Measurements from ENCODE around the gene PIK3C2A. TPM values are rescaled to one million over a fixed set of nuclear protein-coding genes. Genes with fewer than 3 reads are reported as not detected.

PIK3C2A gene
- total and polyA plus RNA-seq, 2 of the 13 experiments (the other 11 are each of a cell fraction or from before 2014, with no cell fraction given) = 27.5 to 49.9 TPM

- TF ChIP-seq MED1 (CRISPR knock-in tag; IDR thresholded peaks at IDR 0.05) = no peak
- TF ChIP-seq JARID2 (CRISPR knock-in tag; IDR thresholded peaks at IDR 0.05; ENCODE audit: insufficient replicate concordance) = no peak
- no peak for TF ChIP-seq ZNF337 (CRISPR knock-in tag; IDR thresholded peaks at IDR 0.05; ENCODE audit: borderline replicate concordance, low read depth)
- peak; percentile 99 for TF ChIP-seq MAFF (IDR thresholded peaks at IDR 0.05; ENCODE audit: low read depth, low read length)
- TF ChIP-seq RARA (CRISPR knock-in tag; IDR thresholded peaks at IDR 0.05) = no peak
- no peak for TF ChIP-seq GFI1 (CRISPR knock-in tag; IDR thresholded peaks at IDR 0.05; ENCODE audit: borderline replicate concordance)
- TF ChIP-seq, protein P1, sequence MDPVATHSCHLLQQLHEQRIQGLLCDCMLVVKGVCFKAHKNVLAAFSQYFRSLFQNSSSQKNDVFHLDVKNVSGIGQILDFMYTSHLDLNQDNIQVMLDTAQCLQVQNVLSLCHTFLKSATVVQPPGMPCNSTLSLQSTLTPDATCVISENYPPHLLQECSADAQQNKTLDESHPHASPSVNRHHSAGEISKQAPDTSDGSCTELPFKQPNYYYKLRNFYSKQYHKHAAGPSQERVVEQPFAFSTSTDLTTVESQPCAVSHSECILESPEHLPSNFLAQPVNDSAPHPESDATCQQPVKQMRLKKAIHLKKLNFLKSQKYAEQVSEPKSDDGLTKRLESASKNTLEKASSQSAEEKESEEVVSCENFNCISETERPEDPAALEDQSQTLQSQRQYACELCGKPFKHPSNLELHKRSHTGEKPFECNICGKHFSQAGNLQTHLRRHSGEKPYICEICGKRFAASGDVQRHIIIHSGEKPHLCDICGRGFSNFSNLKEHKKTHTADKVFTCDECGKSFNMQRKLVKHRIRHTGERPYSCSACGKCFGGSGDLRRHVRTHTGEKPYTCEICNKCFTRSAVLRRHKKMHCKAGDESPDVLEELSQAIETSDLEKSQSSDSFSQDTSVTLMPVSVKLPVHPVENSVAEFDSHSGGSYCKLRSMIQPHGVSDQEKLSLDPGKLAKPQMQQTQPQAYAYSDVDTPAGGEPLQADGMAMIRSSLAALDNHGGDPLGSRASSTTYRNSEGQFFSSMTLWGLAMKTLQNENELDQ (CRISPR knock-in tag; IDR thresholded peaks at IDR 0.05; ENCODE audit: borderline replicate concordance) = no peak
- TF ChIP-seq, protein P2, sequence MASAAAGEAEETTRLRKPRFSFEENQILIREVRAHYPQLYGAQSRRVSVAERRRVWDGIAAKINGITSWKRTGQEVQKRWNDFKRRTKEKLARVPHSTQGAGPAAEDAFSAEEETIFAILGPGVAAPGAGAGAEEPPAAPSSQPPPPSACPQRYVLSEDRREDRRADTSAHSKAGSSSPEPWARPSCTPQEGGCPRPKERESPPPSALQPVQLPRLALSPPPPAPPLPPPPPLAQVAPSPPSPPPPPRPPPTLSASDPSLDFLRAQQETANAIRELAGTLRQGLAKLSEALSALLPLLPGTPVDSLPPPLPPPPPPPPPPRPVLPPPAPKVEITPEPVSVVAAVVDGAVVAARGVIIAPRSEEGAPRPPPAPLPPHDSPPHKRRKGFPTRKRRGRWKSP (CRISPR knock-in tag; IDR thresholded peaks at IDR 0.05) = no peak
- no peak for TF ChIP-seq ZNF749 (CRISPR knock-in tag; IDR thresholded peaks at IDR 0.05; ENCODE audit: borderline replicate concordance)
- TF ChIP-seq, protein P3, sequence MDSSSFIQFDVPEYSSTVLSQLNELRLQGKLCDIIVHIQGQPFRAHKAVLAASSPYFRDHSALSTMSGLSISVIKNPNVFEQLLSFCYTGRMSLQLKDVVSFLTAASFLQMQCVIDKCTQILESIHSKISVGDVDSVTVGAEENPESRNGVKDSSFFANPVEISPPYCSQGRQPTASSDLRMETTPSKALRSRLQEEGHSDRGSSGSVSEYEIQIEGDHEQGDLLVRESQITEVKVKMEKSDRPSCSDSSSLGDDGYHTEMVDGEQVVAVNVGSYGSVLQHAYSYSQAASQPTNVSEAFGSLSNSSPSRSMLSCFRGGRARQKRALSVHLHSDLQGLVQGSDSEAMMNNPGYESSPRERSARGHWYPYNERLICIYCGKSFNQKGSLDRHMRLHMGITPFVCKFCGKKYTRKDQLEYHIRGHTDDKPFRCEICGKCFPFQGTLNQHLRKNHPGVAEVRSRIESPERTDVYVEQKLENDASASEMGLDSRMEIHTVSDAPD (CRISPR knock-in tag; IDR thresholded peaks at IDR 0.05) = no peak
- no peak for TF ChIP-seq ZNF260 (CRISPR knock-in tag; IDR thresholded peaks at IDR 0.05; ENCODE audit: borderline replicate concordance, low read depth)
- TF ChIP-seq, protein P4, sequence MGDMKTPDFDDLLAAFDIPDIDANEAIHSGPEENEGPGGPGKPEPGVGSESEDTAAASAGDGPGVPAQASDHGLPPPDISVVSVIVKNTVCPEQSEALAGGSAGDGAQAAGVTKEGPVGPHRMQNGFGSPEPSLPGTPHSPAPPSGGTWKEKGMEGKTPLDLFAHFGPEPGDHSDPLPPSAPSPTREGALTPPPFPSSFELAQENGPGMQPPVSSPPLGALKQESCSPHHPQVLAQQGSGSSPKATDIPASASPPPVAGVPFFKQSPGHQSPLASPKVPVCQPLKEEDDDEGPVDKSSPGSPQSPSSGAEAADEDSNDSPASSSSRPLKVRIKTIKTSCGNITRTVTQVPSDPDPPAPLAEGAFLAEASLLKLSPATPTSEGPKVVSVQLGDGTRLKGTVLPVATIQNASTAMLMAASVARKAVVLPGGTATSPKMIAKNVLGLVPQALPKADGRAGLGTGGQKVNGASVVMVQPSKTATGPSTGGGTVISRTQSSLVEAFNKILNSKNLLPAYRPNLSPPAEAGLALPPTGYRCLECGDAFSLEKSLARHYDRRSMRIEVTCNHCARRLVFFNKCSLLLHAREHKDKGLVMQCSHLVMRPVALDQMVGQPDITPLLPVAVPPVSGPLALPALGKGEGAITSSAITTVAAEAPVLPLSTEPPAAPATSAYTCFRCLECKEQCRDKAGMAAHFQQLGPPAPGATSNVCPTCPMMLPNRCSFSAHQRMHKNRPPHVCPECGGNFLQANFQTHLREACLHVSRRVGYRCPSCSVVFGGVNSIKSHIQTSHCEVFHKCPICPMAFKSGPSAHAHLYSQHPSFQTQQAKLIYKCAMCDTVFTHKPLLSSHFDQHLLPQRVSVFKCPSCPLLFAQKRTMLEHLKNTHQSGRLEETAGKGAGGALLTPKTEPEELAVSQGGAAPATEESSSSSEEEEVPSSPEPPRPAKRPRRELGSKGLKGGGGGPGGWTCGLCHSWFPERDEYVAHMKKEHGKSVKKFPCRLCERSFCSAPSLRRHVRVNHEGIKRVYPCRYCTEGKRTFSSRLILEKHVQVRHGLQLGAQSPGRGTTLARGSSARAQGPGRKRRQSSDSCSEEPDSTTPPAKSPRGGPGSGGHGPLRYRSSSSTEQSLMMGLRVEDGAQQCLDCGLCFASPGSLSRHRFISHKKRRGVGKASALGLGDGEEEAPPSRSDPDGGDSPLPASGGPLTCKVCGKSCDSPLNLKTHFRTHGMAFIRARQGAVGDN (CRISPR knock-in tag; IDR thresholded peaks at IDR 0.05) = no peak
- TF ChIP-seq SNAI1 (CRISPR knock-in tag; IDR thresholded peaks at IDR 0.05; ENCODE audit: borderline replicate concordance) = no peak
- TF ChIP-seq ELF4 (CRISPR knock-in tag; IDR thresholded peaks at IDR 0.05; ENCODE audit: borderline replicate concordance) = no peak
- TF ChIP-seq PAWR (CRISPR knock-in tag; IDR thresholded peaks at IDR 0.05; ENCODE audit: borderline replicate concordance) = no peak
- no peak for TF ChIP-seq ZFP36L1 (CRISPR knock-in tag; IDR thresholded peaks at IDR 0.05)
- no peak for TF ChIP-seq ARID2 (CRISPR knock-in tag; IDR thresholded peaks at IDR 0.05; ENCODE audit: borderline replicate concordance)
- no peak for TF ChIP-seq MXI1 (IDR thresholded peaks at IDR 0.05; ENCODE audit: borderline replicate concordance, low read depth, low read length)
- no peak for TF ChIP-seq RCOR2 (CRISPR knock-in tag; IDR thresholded peaks at IDR 0.05)
These were observed 10.3 kb downstream of the PIK3C2A start (continued) for GRCh38 chr11:17197431-17197898.

Measured in HepG2 (cell line).